PC-9 (cell line): ENCODE measurements around the gene GSN.
"Not testable (repeated sequence)": the region's sequence is repeated elsewhere in the genome, so short reads cannot be mapped to it uniquely, and the experiment has no call there.

Experiments used
- EZH2 ChIP-seq: fragments of 200-600 bp; sonication (generic); IDR thresholded peaks from 2 replicates; pipeline ENCODE4 v1.8.0; 2017; ENCODE audit warnings: antibody characterized with exemption, low read depth
- TF ChIP-seq, protein P1 (sequence below): fragments of 200-600 bp; sonication (generic); conservative IDR thresholded peaks from 2 replicates; pipeline ENCODE4 v1.6.1; 2017; ENCODE audit warnings: mixed run types, antibody characterized with exemption, mild to moderate bottlenecking, moderate library complexity

DNA sequence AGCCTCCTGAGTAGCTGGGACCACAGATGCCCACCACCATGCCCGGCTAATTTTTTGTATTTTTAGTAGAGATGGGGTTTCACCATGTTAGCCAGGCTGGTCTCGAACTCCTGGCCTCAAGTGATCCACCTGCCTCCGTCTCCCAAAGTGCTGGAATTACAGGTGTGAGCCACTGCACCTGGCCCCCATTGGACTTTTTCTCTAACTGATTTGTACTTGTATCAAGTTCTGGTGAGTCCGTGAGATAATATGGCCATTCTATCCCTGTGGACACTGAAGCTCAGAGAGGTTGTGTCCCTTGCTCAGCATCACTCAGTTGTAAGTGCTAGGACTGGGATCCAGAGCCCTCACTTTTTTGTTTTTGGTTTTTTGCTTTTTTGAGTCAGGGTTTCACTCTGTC is 23.6 kb downstream of the GSN start:
- TF ChIP-seq, protein P1, sequence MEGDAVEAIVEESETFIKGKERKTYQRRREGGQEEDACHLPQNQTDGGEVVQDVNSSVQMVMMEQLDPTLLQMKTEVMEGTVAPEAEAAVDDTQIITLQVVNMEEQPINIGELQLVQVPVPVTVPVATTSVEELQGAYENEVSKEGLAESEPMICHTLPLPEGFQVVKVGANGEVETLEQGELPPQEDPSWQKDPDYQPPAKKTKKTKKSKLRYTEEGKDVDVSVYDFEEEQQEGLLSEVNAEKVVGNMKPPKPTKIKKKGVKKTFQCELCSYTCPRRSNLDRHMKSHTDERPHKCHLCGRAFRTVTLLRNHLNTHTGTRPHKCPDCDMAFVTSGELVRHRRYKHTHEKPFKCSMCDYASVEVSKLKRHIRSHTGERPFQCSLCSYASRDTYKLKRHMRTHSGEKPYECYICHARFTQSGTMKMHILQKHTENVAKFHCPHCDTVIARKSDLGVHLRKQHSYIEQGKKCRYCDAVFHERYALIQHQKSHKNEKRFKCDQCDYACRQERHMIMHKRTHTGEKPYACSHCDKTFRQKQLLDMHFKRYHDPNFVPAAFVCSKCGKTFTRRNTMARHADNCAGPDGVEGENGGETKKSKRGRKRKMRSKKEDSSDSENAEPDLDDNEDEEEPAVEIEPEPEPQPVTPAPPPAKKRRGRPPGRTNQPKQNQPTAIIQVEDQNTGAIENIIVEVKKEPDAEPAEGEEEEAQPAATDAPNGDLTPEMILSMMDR: not testable (repeated sequence)
- not testable (repeated sequence) for TF ChIP-seq EZH2
